GM18517 (cell line): Measurements from ENCODE around the gene MAOA.
"Not testable (repeated sequence)": the region's sequence is repeated elsewhere in the genome, so short reads cannot be mapped to it uniquely, and the experiment has no call there.

Experiments
- ATAC-seq: cut with Tn5 transposase; IDR thresholded peaks from one replicate; pipeline ENCODE4 v1.9.1; 2021; ENCODE audit warnings: mild to moderate bottlenecking, moderate library complexity; ENCODE audit not compliant: unreplicated experiment

The MAOA gene

DNA sequence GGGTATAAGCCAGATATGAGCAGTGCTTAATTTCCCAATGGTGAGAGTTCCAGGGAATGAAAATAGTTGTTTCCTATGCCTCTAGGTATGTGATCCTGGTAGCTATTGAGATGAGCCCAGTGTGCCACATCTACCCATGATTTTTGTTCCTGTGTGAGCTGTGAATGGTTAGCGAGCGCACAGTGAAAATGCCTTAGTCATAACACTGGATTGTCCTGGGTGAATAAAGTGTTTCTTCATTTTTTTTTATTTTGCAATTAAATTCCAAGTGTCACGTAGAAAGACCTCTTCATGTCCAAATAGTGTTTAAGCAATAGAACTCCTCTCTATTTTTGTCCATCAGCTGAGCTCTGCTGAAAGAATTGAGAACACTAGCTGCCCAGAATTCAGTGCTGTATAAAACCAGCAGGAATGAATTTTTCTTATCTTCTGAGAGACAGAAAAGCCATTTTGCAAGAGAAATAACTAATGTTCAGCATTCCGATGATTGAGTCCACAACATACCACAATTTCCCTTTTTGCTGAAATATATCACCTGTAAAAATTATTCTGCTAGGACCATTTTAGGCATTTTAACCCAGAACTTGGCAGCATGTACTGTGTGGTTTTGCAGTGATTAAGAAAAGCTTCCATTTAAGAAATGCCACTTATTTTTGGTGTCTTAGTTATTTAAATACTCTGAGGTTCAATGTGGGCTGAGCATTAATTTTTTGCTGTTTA lies 5.6 kb downstream of the MAOA start:
- no peak for ATAC-seq

DNA sequence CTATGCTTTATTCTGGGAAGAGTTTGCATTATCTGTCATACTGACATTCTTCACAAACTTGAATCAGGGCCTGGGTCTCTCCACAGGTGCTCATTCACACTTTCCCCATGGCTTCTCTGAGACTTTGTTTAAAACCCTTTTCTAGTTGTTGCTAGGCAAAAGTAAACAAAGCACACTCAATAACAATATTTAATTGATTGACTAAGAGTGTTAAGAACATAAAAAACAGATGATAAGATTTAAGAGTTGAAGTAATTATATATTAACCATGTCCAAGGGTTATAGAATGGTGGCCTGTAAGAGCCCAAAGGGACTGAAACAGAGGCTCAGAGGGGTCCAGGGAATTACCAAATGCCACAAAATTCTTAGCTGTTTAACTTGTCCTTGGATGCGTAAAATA lies 7.1 kb downstream of the MAOA start:
- no peak for ATAC-seq

DNA sequence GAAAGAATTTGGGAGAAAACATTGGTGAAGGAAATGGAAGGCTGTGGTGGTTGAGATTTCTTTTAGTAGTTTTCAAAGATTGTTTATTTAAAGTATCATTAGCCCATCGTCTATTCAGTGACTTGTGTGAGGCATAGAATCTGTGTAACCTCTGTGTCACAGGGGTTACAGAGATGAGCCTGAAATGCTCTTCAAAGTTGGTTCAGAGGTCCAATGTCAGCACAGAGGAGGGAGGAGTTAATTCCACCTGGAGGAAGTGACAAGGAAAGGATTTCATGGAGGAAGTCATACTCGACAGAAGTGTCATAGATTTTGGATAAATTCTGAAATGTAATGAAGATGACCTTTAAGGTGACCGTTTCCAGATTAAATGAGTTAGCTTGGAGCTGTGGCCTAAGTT lies 8.2 kb downstream of the MAOA start:
- ATAC-seq: no peak

DNA sequence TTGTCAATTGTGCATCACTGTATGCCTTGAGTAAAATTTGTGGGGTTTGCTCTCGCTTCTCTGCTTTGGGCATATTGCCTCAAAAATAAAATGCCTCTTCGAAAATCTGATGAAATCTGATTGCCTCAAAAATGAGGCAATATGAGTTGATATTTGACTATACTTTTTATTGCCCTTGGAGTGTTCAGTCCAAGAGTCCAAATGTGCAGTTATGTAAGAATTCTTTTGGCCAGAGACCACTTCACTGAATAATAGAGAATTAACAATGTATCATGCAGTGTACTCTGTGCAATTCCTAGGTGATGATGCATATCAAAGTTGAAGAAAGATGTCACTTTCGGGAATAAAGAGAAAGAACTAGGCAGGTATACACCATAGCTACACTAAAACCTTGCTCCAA lies 8.6 kb downstream of the MAOA start:
- no peak for ATAC-seq

DNA sequence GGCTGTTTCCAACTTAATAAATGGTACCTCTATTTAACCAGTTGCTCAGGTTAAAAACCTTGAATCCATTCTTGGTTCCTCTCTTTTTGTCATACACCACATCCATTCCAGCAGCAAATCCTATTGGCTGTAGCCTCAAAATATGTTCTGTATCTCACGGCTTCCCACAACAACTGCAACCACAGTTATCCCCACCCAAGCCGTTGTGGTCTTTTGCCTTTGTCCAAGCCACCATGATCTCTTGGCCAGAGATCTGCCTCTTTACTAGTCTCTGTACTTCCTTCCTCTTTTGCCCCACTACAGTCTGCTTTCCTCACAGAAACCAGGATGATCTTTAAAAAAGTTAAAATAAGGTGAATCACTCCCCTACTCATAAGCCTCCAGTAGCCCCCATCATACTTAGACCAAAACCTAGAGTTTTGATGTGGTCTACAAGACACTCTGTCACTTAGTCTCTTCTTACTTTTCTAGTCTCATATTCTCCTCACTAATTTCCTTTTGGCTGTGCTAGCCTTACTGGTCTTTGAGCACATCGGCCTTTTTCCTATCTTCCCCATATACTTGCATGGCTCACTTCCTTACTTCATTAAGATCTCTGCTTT lies 10.3 kb downstream of the MAOA start:
- no peak for ATAC-seq

DNA sequence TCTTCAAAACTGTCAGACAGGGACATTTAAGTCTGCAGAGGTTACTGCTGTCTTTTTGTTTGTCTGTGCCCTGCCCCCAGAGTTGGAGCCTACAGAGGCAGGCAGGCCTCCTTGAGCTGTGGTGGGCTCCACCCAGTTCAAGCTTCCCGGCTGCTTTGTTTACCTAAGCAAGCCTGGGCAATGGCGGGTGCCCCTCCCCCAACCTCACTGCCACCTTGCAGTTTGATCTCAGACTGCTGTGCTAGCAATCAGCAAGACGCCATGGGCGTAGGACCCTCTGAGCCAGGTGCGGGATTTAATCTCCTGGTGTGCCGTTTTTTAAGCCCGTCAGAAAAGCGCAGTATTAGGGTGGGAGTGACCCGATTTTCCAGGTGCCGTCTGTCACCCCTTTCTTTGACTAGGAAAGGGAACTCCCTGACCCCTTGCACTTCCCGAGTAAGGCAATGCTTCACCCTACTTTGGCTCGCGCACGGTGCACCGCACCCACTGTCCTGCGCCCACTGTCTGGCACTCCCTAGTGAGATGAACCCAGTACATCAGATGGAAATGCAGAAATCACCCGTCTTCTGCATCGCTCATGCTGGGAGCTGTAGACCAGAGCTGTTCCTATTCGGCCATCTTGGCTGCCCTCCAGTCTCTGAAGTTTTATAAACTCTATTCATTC lies 20.0 kb downstream of the MAOA start:
- not testable (repeated sequence) for ATAC-seq

DNA sequence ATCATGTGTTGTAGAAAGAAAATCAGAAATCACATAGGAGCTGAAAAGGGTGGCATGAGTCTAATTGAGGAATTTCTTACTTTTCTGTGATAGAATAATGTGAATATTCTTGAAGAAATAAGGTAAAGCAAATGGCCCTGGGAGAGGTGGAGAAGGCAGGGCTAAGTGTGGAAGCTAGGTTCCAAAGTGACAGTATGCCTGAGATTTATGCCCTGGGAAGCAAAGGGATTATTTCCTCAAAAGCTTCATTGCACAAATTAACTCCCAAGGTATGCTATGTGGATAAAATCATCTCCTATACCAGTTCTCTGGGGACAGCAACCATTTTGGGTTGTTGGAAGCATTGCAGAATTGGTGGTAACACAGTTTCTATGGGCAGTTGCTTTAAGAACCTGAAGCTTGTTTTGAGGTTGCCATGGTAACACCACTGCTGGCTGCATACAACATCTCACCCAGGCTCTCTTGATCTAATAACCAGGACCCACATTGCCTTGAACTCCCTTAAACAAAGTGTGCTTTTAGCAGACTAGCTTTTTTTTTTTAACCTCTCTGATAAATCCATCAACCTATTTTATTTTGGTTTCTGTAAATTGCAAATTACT lies 21.0 kb downstream of the MAOA start:
- no peak for ATAC-seq

DNA sequence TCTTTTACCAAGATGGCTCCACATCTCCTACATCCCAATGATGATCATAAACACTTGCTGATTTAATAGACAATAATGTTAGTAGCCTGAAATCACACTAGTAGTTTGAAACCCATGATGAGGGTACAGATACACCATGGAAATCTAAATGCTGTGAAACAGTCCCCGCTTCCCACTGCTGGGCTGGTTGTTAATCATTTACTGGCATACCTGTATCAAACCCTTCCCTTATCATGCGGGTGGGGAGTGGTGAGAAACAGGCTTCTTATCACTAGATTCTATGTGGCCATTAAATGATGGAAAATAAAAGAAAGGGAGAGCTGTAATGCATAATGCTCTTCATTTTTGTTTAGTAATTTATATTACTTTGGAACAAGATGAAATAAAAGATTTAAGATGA lies 21.9 kb downstream of the MAOA start:
- ATAC-seq: no peak

DNA sequence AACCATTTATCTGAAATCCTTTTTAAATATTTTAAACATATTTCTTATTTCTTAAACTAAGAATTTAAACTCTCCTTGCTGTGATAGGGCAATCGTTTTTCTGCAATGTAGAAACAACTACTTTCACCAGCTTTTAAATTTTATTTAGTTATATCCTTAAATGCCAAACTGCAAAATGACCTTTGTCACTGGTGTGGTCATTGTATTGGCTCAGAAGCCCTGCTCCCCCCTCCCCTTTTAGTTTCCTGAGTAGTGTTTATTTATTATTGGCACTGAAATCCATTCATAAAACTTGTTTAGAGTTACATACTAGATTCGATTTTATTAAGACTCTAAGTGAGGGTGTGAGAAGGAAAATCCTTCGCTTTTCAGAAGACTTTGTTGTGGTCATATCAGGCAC lies 23.0 kb downstream of the MAOA start:
- ATAC-seq: no peak

DNA sequence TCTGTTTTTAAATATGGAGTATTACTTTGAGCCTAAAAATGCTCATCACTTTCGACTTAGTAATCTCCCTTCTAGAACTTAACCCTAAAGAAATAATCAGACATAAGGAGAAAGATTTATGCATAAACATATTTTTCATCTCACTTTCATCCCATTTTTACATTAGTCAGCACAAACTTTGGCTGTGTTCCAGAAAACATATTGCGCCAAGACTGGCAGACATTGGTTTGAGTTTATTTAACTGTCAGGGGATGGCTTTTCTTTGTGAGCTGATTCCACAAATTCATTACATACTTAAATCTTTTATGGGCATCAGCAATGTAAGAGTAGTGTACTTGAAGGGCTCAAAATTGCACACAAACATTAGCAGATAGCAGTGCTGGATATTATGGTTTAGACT lies 23.7 kb downstream of the MAOA start:
- no peak for ATAC-seq

DNA sequence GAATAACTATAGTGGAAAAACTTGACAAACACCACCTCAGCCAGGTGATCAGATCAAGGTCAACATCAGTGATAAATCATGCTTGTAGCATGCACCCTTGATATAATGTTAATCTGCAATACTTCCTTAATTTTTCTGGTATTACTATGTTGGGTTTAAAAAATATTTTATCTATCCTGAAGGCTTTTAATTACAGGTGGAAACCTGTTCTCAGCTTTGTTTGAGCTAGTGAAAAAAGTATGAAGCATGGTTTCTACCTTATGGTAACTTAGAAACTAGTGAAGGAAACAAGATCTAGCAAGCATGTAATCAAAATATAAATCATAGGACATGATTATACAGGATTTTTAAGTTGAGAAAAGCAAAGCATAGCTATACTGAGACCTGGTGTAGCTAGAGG lies 26.6 kb downstream of the MAOA start:
- ATAC-seq: no peak

DNA sequence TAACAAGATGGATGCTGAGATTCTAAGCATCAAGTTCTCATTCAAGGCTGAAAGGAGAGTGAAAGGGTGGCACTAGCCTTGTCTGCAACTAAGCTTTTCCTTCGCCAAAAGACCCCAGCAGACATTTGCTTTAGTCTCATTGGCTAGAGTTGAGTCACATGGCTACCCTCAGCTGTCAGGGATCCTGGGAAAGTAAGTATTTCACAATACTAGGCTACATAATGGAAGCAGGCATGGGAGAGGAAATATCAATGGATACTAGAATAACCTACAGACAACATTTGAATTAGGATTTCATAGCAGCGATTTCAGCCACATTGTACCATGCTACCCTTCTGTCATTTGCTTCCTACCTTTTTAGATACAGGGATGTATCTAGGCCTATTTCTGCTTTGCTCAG lies 29.1 kb downstream of the MAOA start:
- ATAC-seq: no peak

DNA sequence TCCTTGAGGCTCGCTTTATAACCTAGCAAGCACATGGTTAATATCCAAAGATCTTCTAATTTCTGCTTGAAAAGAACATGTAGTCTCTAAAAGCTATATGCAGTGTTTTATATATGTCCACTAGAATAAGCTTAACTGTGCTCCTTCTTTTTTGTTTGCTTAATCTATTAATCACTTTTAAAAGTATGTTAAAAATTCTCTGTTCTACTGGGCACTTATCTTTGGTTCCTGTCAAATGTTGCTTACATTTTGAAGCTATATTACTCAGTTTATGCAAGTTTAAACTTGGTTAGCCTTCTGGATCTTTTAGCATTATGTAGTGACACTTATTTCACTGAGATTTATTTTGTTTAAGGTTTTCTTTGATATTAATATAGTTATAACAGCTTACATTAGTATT lies 32.5 kb downstream of the MAOA start:
- no peak for ATAC-seq

DNA sequence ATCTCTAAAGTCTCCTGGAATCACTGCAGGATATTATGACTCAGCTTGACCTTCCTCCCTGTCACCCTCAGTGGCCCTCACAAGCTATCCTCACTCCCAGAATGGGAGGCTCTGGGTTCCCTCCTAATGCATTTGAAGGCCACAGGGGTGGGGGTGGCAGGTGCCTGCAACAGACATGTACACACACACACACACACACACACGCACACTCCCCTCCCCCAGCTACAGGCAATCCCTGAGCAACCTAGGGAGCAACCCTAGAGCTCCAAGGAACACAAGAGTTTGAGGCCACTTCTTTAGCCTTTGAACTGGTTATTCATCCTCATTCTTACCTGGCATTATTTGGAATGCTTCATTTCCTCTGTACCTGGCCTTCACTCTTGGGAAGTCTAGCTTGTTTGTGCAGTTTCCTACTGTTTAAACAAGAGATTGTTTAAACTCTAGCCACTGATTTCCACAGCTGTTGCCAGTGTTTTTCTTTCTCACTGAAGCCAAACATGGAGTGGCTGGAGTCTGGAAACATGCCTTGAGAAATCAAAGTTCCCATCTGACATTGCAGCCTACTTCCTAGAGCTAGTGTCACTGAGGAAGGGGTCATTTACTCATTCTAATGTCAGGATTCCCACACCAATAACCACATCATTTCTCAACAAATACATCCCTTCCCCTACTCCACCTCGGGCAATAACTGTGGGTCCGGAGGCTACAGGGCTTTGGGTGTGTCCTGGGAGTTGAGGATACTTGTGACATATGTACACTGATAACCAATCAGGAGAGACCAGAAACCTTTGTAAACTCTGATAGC lies 37.7 kb downstream of the MAOA start:
- no peak for ATAC-seq

DNA sequence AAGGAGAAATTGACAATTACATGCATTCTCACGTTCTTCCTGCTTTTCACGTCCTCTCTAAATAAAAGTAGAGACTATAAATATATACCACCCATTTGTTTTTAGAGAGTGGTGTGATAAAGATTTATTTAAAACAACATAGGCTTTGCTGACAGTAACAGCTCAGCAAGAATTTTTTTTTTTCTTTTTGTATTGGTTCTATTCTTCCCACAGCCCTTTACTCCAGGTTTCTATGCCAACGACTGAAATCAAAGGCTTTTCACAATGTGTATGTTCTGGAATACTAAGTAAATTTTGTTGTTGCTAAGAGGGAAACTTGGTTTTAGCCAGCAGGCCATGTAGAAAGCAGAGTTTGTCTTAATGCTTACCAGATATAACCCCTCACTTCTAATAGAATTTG lies 43.4 kb downstream of the MAOA start:
- ATAC-seq: no peak

DNA sequence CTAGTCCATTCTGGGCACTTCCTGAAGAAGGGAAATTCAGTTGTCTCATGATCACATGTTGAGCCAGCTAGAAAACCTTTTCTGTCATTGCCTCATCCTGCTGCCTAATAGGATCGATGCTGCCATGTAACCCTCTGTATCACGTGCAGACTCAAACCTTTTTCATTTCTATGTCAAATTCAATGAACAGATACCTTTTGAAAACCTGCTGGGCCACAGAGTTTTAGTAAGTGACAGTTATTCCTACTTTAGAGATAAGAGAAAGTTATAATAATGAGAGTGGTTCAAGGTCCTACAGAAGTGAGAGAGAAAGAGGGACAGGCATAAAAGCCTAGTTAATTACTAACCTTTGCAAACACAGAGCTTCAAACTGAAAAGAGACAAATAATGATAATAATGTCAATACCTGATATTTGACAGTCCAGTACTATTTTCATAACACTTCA lies 46.0 kb downstream of the MAOA start:
- ATAC-seq: no peak

DNA sequence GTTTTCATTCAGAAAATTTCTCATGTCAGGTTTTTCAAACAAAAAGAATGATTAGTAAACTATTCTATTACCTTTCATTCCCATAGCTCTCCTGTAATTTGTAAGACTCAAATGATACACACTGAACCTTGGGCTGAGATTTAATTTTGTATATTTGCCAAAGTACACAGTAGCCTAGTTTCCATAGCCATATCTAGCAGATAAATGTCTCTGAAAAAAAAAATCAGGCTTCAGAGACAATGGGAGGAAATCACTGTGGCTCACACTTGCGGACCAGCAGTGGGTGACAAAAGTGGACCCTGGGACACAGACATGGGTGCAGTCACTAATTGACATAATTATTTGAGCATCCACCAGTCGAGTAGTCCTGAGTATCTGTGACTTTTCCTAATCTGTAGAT lies 46.6 kb downstream of the MAOA start:
- no peak for ATAC-seq

DNA sequence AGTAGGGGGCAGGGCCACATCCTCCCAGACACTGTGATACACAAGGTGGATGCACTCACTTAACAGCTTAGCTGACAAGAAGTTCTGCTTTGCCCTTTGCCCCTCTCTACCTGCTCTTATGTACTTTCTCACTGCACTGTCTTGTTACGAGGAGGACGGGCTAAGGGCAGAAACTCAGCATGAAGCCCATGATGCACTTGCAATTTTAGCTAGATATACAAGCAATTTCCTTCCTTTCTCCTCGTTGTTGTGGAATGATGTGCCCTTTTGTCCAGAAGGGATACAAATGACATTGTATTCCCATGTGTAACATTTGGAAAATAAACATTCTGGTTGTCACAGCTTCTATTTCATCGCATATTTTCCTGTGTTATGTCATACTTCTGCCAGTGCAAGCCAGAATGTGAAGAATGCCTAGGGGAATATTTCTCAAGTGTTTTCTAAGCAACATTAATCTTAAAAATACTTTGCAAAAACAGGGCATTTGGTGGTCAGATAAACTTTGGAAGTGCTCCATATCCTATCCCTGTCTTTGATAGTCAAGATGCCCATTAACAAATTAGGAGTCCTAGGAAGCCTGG lies 47.2 kb downstream of the MAOA start:
- no peak for ATAC-seq

DNA sequence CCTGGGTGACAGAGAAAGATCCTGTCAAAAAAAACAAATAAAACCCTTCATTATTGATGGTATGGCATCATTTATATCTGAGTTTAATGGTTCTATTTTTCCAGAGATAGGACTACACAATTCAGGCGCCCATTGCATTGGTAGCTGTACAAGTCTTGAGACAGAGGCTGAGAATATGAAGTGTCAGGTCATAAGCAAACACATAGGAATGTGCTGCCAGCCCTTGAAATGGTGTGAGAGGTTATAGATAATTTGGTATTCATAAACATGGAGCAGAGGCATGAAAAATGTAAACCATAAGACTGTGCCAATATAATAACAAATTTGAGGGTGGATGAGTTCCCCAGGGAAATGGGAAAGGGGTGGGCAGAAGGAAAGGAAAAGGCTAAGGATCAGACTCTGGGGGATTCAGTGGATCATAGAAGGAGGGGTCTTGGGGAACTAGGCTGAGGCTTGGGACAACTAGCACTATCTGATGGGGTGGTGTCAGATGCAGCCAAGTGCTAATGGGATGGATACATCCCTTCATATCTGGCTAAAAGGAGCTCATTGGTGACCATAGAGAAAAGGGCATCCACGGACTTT lies 50.8 kb downstream of the MAOA start:
- ATAC-seq: no peak

DNA sequence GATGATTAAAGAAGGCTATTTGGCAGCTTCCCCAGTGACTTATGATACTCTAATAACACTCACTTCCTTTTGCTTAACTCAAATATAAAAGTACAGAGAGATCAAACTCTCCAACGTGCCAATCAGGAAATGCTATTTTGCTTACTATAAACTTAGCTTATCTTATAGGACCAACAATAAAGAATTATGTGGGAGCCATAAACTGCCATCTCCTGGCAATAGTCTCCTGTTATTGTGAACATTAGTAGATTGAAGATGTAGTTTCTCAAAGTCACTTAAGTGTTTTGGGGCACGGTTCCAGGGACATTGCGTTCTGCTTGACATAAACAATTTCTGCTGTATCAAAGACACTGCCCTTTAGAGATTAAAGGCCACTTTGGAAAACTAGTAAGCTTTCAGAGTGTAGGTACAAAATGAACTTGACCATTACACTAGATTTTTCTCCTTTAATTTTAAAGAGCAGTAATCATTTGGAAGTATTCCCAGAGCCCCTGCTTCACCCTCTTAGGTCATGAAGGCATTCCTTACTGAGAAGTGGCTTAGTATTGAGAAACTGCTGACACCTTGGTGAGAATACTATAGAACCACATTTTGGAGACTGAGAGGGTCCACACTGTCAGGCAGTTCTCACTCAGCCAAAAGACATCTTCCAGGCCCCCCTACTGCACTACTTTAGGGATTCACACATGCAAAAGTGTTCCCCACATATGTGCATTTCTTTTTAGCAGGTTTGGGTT lies 51.9 kb downstream of the MAOA start:
- no peak for ATAC-seq
